ENCODE data around the gene MMP23B. TPM values are rescaled to one million over a fixed set of nuclear protein-coding genes. Genes with fewer than 3 reads are reported as not detected.

Gene MMP23B
- total and polyA plus RNA-seq, 10 of the 15 experiments (the other 5 are each of a cell fraction or from before 2014, with no cell fraction given): 0.25 to 0.76 (median 0.34) TPM; not detected in 4

- no peak for TF ChIP-seq CREM (IDR thresholded peaks at IDR 0.05; ENCODE audit: low read depth)
- no peak for TF ChIP-seq SRF (IDR thresholded peaks at IDR 0.05; ENCODE audit: low read depth in 2 of 2, low read length in 2 of 2)
Observed at GRCh38 chr1:1610796-1611195, 21.2 kb upstream of the MMP23B start (continued).

GRCh38 chr1:1612104-1612400 lies 19.9 kb upstream of the MMP23B start:
- ATAC-seq (no peak), FAIRE-seq (no peak), DNase-seq (ENCODE audit: low read depth, low spot score) (no peak)
- POLR2A ChIA-PET: interaction anchor here (0.6 to 0.7 kb wide), 2 partner anchors 33 to 105 kb away, joined by 4 to 7 read pairs; no protein-coding TSS in a partner anchor
- Histone ChIP-seq H3K79me2 (ENCODE audit: control insufficient read depth, insufficient read depth, low read length) (peaks cover 3% of the 10 kb centered on the region), H3K4me2 (ENCODE audit: control insufficient read depth, insufficient read depth) (no peak overlapping the region), H4K20me1 (ENCODE audit: control insufficient read depth, insufficient read depth) (0 out of 2 replicates have a peak, but pooled peaks cover 3% of the 10 kb centered on the region), H3K4me3 (no peak overlapping the region), H3K4me1 (ENCODE audit: control insufficient read depth, insufficient read depth, low read length) (peaks cover 14% of the 10 kb centered on the region), H3K27me3 (replicated peaks in 1 of 2; ENCODE audit: control insufficient read depth in 2 of 2, insufficient read depth in 2 of 2, low read length in 1 of 2) (no peaks in the 10 kb centered on the region; a peak in 1 of 4 replicates), H3K27ac (ENCODE audit: control insufficient read depth, insufficient read depth) (no peak overlapping the region), H3K9me3 (replicated peaks; ENCODE audit: control insufficient read depth, insufficient read depth, low read length) (no peaks in the 10 kb centered on the region), H3K36me3 (ENCODE audit: control insufficient read depth in 2 of 2, insufficient read depth in 2 of 2, low read length in 1 of 2) (peaks cover 0 to 2% of the 10 kb centered on the region in 2 experiments; a peak in 1 of 4 replicates), H2AFZ (ENCODE audit: control insufficient read depth, low read depth, low read length) (no peak overlapping the region), H3K9ac (ENCODE audit: control insufficient read depth, insufficient read depth, low read length) (no peak overlapping the region)
- CTCF ChIA-PET: no interaction called here
- no TSS peak for BruUV-seq (replicated peaks)
- RAD21 ChIA-PET (ENCODE audit: unreplicated experiment): no interaction called here
- intact Hi-C loops (cut with micrococcal nuclease; ENCODE audit: unreplicated experiment) (no loop called here), in situ Hi-C loops (cut with MboI) (no loop called here)
- WGBS (ENCODE audit: insufficient coverage, insufficient replicate concordance, low lambda C conversion rate, missing lambda C conversion rate): 96% methylated on average over 3 of the region's 3 CpGs
- SMC1A ChIA-PET (ENCODE audit: uncharacterized antibody, unreplicated experiment): no interaction called here
- no peak for TF ChIP-seq KDM1A (IDR thresholded peaks at IDR 0.05; ENCODE audit: borderline replicate concordance)
- no peak for TF ChIP-seq BCL3 (IDR thresholded peaks at IDR 0.05; ENCODE audit: borderline replicate concordance, insufficient read depth, low read depth, low read length, poor library complexity, severe bottlenecking)
- TF ChIP-seq ZNF207 (IDR thresholded peaks at IDR 0.05; ENCODE audit: borderline replicate concordance): no peak
- TF ChIP-seq IRF3 (IDR thresholded peaks at IDR 0.05): no peak
- no peak for TF ChIP-seq POLR2A (IDR thresholded peaks at IDR 0.05; ENCODE audit: low read depth, low read length)
- no peak for TF ChIP-seq ZBTB33 (IDR thresholded peaks at IDR 0.05)
- TF ChIP-seq CBX3 (IDR thresholded peaks at IDR 0.05; ENCODE audit: borderline replicate concordance, low read depth): no peak
- no peak for TF ChIP-seq NFYA (IDR thresholded peaks at IDR 0.05; ENCODE audit: borderline replicate concordance, low read depth, low read length)
- TF ChIP-seq EGR1 (IDR thresholded peaks at IDR 0.05; ENCODE audit: borderline replicate concordance in 1 of 2, low read depth in 2 of 2, low read length in 2 of 2): no peak
- TF ChIP-seq BACH1 (IDR thresholded peaks at IDR 0.05; ENCODE audit: borderline replicate concordance): no peak
- no peak for TF ChIP-seq BCLAF1 (IDR thresholded peaks at IDR 0.05)
- no peak for TF ChIP-seq POLR2AphosphoS2 (IDR thresholded peaks at IDR 0.05; ENCODE audit: low read depth, low read length)
- no peak for TF ChIP-seq ZZZ3 (IDR thresholded peaks at IDR 0.05; ENCODE audit: control insufficient read depth, insufficient read length, low read depth)
- no peak for TF ChIP-seq PML (IDR thresholded peaks at IDR 0.05; ENCODE audit: low read length)

Data from GM12878 (cell line).